Measurements from ENCODE around the gene SMPDL3A. TPM values are rescaled to one million over a fixed set of nuclear protein-coding genes. Genes with fewer than 3 reads are reported as not detected.
A peak's percentile ranks its signal among the peaks of the same experiment; 100 is the strongest.

The SMPDL3A gene, protein sequence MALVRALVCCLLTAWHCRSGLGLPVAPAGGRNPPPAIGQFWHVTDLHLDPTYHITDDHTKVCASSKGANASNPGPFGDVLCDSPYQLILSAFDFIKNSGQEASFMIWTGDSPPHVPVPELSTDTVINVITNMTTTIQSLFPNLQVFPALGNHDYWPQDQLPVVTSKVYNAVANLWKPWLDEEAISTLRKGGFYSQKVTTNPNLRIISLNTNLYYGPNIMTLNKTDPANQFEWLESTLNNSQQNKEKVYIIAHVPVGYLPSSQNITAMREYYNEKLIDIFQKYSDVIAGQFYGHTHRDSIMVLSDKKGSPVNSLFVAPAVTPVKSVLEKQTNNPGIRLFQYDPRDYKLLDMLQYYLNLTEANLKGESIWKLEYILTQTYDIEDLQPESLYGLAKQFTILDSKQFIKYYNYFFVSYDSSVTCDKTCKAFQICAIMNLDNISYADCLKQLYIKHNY
- 3.3 and 3.6 TPM in 2 replicates for polyA plus RNA-seq (2011; rRNA removed)
- polyA plus RNA-seq (2012; cell fraction: cytosol; rRNA removed): 1.5 and 1.8 TPM in 2 replicates
- polyA plus RNA-seq (2012; cell fraction: nucleus; rRNA removed): 1.1 and 1.5 TPM in 2 replicates
- 1.6 to 2.7 TPM (median 2.0 TPM) in 3 replicates for polyA plus RNA-seq (2017; fragmentation: RNase III; extraction: RNeasy Plus Mini Kit Qiagen cat#74134 plus additional on column Dnase treatment)
- polyA minus RNA-seq (2011; rRNA and poly(A)+ RNA removed): 0.49 and 0.62 TPM in 2 replicates

DNA sequence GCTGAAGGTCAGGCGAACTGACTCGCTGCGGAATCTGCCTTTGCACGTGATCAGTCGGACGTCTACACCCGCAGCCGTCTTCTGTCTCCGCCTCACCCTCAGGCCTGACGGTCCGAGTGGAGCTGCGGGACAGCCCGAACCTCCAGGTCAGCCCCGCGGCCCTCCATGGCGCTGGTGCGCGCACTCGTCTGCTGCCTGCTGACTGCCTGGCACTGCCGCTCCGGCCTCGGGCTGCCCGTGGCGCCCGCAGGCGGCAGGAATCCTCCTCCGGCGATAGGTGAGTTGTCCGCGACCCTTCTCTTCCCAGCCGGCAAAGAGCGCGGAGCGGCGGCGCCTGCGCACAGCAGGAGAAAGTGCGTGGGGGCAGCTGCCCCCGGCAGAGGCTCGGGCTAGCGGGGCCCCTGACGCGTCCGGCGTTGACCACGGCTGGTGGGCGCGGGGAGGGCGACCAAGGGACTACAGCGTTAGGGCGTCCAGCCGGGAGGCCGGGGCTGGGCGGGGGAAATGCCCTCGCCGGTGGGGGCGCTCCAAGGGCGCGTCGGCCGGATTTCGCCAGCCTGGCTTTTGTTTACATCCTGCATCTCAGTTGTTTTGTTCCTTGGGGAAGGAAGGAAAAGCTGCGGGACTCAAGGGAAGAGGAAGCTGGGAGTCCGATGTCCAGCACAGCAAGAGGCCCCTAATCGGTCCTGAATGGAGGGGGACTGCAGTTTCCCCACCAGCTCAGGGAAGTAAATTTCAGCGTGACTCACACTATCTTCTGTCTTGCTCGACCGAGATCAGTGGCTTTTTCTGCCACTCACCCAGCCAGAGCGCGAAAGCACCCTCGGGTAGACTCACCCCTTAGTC lies at the start of gene SMPDL3A:
TSS of gene SMPDL3A (plus strand) at position 77 of the 846 bp plus-strand sequence. CDS start at position 166, 89 bp downstream.
- H3K4me1 ChIP-seq: peaks cover 14% of the 10 kb centered on the region; the same call in 1 of the 3 replicates
- peak within 1 kb of the TSS; percentile 51 for H3K4me3 ChIP-seq
- ChIA-PET CTCF (interaction anchor here (1.0 to 3.1 kb wide), 15 partner anchors 9 to 351 kb away, joined by 3 to 17 read pairs (median 5); no protein-coding TSS in a partner anchor), POLR2A (interaction anchor here (0.6 to 1.7 kb wide), 5 partner anchors 9 to 93 kb away, joined by 3 to 17 read pairs (median 4); no protein-coding TSS in a partner anchor)
- H3K4me2 ChIP-seq: peak within 1 kb of the TSS; percentile 82
- under 1% methylated on average over 18 of the region's 71 CpGs for WGBS (ENCODE audit: missing lambda C conversion rate)
- H3K9me3 ChIP-seq: no peaks in the 10 kb centered on the region
- ATAC-seq (peak; percentile 89 to 92), DNase-seq (ENCODE audit: low read depth in 1 of 2, low spot score in 1 of 2) (peak; percentile 46 to 73), FAIRE-seq (no peak)
- H3K27ac ChIP-seq: peak within 1 kb of the TSS; percentile 85 to 95
- TF ChIP-seq, protein P1, sequence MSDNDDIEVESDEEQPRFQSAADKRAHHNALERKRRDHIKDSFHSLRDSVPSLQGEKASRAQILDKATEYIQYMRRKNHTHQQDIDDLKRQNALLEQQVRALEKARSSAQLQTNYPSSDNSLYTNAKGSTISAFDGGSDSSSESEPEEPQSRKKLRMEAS (IDR thresholded peaks at IDR 0.05): peak; percentile 47
- TF ChIP-seq SMC3 (IDR thresholded peaks at IDR 0.05) (peak; percentile 33; the same call in 1 of the 3 replicates), MAZ (IDR thresholded peaks at IDR 0.05; ENCODE audit: borderline replicate concordance, low read depth, low read length) (0 out of 2 replicates have a peak, but pooled peaks have one; percentile 21), ZNF302 (CRISPR knock-in tag; IDR thresholded peaks at IDR 0.05) (no peak), CEBPB (IDR thresholded peaks at IDR 0.05) (0 out of 4 replicates have a peak, but pooled peaks of 1 of the 2 experiments have one; percentile 20), BHLHE40 (IDR thresholded peaks at IDR 0.05; ENCODE audit: low read depth, low read length) (no peak), POLR2A (IDR thresholded peaks at IDR 0.05; ENCODE audit: low read length) (peak; percentile 37), HOXB5 (CRISPR knock-in tag; IDR thresholded peaks at IDR 0.05) (no peak), RFX5 (IDR thresholded peaks at IDR 0.05) (no peak), RAD21 (conservative IDR thresholded peaks at IDR 0.05 in 1 of 2, IDR thresholded peaks at IDR 0.05 in 1 of 2) (peak in 1 of 2 experiments; percentile 35; a peak in 2 of 5 replicates), NPAS2 (CRISPR knock-in tag; IDR thresholded peaks at IDR 0.05; ENCODE audit: borderline replicate concordance) (no peak), RARB (CRISPR knock-in tag; IDR thresholded peaks at IDR 0.05) (no peak), PHF8 (IDR thresholded peaks at IDR 0.05; ENCODE audit: borderline replicate concordance, low read depth) (0 out of 2 replicates have a peak, but pooled peaks have one; percentile 73), GATA3 (IDR thresholded peaks at IDR 0.05; ENCODE audit: borderline replicate concordance) (no peak), EP300 (IDR thresholded peaks at IDR 0.05) (no peak), EHMT2 (IDR thresholded peaks at IDR 0.05; ENCODE audit: low read depth) (no peak), TFCP2L1 (CRISPR knock-in tag; IDR thresholded peaks at IDR 0.05) (no peak), HOXA7 (CRISPR knock-in tag; IDR thresholded peaks at IDR 0.05) (no peak), TP53 (CRISPR knock-in tag; IDR thresholded peaks at IDR 0.05) (no peak), FOXS1 (CRISPR knock-in tag; IDR thresholded peaks at IDR 0.05) (no peak)
- TF ChIP-seq, protein P2, sequence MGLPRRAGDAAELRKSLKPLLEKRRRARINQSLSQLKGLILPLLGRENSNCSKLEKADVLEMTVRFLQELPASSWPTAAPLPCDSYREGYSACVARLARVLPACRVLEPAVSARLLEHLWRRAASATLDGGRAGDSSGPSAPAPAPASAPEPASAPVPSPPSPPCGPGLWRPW (IDR thresholded peaks at IDR 0.05): no peak
- TF ChIP-seq, protein P3, sequence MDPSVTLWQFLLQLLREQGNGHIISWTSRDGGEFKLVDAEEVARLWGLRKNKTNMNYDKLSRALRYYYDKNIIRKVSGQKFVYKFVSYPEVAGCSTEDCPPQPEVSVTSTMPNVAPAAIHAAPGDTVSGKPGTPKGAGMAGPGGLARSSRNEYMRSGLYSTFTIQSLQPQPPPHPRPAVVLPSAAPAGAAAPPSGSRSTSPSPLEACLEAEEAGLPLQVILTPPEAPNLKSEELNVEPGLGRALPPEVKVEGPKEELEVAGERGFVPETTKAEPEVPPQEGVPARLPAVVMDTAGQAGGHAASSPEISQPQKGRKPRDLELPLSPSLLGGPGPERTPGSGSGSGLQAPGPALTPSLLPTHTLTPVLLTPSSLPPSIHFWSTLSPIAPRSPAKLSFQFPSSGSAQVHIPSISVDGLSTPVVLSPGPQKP (IDR thresholded peaks at IDR 0.05; ENCODE audit: low read depth, low read length): no peak
- TF ChIP-seq, protein P4, sequence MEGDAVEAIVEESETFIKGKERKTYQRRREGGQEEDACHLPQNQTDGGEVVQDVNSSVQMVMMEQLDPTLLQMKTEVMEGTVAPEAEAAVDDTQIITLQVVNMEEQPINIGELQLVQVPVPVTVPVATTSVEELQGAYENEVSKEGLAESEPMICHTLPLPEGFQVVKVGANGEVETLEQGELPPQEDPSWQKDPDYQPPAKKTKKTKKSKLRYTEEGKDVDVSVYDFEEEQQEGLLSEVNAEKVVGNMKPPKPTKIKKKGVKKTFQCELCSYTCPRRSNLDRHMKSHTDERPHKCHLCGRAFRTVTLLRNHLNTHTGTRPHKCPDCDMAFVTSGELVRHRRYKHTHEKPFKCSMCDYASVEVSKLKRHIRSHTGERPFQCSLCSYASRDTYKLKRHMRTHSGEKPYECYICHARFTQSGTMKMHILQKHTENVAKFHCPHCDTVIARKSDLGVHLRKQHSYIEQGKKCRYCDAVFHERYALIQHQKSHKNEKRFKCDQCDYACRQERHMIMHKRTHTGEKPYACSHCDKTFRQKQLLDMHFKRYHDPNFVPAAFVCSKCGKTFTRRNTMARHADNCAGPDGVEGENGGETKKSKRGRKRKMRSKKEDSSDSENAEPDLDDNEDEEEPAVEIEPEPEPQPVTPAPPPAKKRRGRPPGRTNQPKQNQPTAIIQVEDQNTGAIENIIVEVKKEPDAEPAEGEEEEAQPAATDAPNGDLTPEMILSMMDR (IDR thresholded peaks at IDR 0.05): peak; percentile 58
- TF ChIP-seq, protein P5, sequence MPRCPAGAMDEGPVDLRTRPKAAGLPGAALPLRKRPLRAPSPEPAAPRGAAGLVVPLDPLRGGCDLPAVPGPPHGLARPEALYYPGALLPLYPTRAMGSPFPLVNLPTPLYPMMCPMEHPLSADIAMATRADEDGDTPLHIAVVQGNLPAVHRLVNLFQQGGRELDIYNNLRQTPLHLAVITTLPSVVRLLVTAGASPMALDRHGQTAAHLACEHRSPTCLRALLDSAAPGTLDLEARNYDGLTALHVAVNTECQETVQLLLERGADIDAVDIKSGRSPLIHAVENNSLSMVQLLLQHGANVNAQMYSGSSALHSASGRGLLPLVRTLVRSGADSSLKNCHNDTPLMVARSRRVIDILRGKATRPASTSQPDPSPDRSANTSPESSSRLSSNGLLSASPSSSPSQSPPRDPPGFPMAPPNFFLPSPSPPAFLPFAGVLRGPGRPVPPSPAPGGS (IDR thresholded peaks at IDR 0.05): 0 out of 3 replicates have a peak, but pooled peaks have one; percentile 22
- TF ChIP-seq, protein P6, sequence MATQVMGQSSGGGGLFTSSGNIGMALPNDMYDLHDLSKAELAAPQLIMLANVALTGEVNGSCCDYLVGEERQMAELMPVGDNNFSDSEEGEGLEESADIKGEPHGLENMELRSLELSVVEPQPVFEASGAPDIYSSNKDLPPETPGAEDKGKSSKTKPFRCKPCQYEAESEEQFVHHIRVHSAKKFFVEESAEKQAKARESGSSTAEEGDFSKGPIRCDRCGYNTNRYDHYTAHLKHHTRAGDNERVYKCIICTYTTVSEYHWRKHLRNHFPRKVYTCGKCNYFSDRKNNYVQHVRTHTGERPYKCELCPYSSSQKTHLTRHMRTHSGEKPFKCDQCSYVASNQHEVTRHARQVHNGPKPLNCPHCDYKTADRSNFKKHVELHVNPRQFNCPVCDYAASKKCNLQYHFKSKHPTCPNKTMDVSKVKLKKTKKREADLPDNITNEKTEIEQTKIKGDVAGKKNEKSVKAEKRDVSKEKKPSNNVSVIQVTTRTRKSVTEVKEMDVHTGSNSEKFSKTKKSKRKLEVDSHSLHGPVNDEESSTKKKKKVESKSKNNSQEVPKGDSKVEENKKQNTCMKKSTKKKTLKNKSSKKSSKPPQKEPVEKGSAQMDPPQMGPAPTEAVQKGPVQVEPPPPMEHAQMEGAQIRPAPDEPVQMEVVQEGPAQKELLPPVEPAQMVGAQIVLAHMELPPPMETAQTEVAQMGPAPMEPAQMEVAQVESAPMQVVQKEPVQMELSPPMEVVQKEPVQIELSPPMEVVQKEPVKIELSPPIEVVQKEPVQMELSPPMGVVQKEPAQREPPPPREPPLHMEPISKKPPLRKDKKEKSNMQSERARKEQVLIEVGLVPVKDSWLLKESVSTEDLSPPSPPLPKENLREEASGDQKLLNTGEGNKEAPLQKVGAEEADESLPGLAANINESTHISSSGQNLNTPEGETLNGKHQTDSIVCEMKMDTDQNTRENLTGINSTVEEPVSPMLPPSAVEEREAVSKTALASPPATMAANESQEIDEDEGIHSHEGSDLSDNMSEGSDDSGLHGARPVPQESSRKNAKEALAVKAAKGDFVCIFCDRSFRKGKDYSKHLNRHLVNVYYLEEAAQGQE (IDR thresholded peaks at IDR 0.05): no peak
- TF ChIP-seq, protein P7, sequence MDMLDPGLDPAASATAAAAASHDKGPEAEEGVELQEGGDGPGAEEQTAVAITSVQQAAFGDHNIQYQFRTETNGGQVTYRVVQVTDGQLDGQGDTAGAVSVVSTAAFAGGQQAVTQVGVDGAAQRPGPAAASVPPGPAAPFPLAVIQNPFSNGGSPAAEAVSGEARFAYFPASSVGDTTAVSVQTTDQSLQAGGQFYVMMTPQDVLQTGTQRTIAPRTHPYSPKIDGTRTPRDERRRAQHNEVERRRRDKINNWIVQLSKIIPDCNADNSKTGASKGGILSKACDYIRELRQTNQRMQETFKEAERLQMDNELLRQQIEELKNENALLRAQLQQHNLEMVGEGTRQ (IDR thresholded peaks at IDR 0.05): 0 out of 2 replicates have a peak, but pooled peaks have one; percentile 21
